ENCODE measurements around the gene PLEKHG5.

PLEKHG5 gene

DNA sequence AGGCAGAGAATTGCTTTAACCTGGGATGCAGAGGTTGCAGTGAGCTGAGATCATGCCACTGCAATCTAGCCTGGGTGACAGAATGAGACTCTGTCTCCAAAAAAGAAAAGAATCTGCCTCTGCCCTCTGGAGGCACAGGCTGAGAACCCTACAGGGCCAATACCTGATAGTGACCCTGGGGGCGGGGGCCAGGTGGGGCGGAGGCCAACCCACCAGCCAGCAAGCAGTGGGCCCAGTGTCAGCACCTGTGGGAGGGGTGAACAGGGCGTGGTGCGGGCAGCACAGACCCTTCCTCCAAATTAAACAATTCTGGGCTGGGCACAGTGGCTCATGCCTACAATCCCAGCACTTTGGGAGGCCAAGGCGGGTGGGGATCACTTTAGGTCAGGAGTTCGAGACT, 19.0 kb upstream of the PLEKHG5 start:
- H4K20me1 ChIP-seq (ENCODE audit: low read depth, low read length) = no peaks in the 10 kb centered on the region
- no peaks in the 10 kb centered on the region for H3K36me3 ChIP-seq (ENCODE audit: low read length)
- H2AFZ ChIP-seq (ENCODE audit: low read depth, low read length, severe bottlenecking) = no peak overlapping the region
- H3K9me2 ChIP-seq (replicated peaks; ENCODE audit: insufficient read depth, low read length) = no peaks in the 10 kb centered on the region
- no peak overlapping the region for H3K27ac ChIP-seq (ENCODE audit: low read depth, low read length)
- H3K27me3 ChIP-seq (ENCODE audit: low read length) = no peaks in the 10 kb centered on the region
- no peak overlapping the region for H3K9ac ChIP-seq (ENCODE audit: low read length)
- no peaks in the 10 kb centered on the region for H3K9me3 ChIP-seq (ENCODE audit: insufficient read depth, low read length)
- H3K4me2 ChIP-seq (ENCODE audit: low read depth, low read length, poor library complexity, severe bottlenecking) = no peak overlapping the region
- H3K79me2 ChIP-seq (ENCODE audit: insufficient read depth, low read length) = no peaks in the 10 kb centered on the region
- no peaks in the 10 kb centered on the region for H3F3A ChIP-seq (ENCODE audit: insufficient read depth)
- no peak for TF ChIP-seq EZH2phosphoT487 (conservative IDR thresholded peaks at IDR 0.05; ENCODE audit: low read length)
- TF ChIP-seq, protein P1, sequence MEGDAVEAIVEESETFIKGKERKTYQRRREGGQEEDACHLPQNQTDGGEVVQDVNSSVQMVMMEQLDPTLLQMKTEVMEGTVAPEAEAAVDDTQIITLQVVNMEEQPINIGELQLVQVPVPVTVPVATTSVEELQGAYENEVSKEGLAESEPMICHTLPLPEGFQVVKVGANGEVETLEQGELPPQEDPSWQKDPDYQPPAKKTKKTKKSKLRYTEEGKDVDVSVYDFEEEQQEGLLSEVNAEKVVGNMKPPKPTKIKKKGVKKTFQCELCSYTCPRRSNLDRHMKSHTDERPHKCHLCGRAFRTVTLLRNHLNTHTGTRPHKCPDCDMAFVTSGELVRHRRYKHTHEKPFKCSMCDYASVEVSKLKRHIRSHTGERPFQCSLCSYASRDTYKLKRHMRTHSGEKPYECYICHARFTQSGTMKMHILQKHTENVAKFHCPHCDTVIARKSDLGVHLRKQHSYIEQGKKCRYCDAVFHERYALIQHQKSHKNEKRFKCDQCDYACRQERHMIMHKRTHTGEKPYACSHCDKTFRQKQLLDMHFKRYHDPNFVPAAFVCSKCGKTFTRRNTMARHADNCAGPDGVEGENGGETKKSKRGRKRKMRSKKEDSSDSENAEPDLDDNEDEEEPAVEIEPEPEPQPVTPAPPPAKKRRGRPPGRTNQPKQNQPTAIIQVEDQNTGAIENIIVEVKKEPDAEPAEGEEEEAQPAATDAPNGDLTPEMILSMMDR (IDR thresholded peaks at IDR 0.05; ENCODE audit: insufficient read depth, low read length, poor library complexity, severe bottlenecking) = no peak
- H3K4me3 ChIP-seq (ENCODE audit: insufficient read depth, low read length, poor library complexity, severe bottlenecking) = no peak overlapping the region

DNA sequence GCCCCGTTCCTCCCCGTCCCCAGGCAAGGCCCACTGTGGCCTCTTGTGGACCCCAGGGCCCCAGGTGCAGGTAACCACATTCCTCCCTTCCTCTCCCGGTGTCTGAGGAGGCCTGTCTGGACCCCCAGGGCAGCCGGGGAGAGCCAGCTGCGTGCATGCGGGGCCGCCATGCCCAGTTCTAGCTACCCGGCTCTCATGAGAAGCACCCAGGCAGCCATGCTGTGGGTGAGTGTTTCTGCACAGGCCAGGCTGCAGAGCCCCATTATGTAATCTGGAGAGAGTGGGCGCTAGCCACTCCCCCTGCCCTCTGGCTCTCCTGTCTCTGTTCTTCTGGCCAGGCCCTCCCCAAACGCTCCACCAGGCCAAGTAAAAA, 18.4 kb upstream of the PLEKHG5 start:
- H3K9me3 ChIP-seq (ENCODE audit: insufficient read depth, low read length) = no peaks in the 10 kb centered on the region
- H3F3A ChIP-seq (ENCODE audit: insufficient read depth) = no peaks in the 10 kb centered on the region
- H4K20me1 ChIP-seq (ENCODE audit: low read depth, low read length) = no peaks in the 10 kb centered on the region
- no peaks in the 10 kb centered on the region for H3K27me3 ChIP-seq (ENCODE audit: low read length)
- no peak overlapping the region for H2AFZ ChIP-seq (ENCODE audit: low read depth, low read length, severe bottlenecking)
- H3K27ac ChIP-seq (ENCODE audit: low read depth, low read length) = no peak overlapping the region
- TF ChIP-seq EZH2phosphoT487 (conservative IDR thresholded peaks at IDR 0.05; ENCODE audit: low read length) = no peak
- TF ChIP-seq, protein P1 (IDR thresholded peaks at IDR 0.05; ENCODE audit: insufficient read depth, low read length, poor library complexity, severe bottlenecking) = no peak
- no peaks in the 10 kb centered on the region for H3K9me2 ChIP-seq (replicated peaks; ENCODE audit: insufficient read depth, low read length)
- H3K9ac ChIP-seq (ENCODE audit: low read length) = no peak overlapping the region
- no peaks in the 10 kb centered on the region for H3K79me2 ChIP-seq (ENCODE audit: insufficient read depth, low read length)
- no peak overlapping the region for H3K4me2 ChIP-seq (ENCODE audit: low read depth, low read length, poor library complexity, severe bottlenecking)
- no peak overlapping the region for H3K4me3 ChIP-seq (ENCODE audit: insufficient read depth, low read length, poor library complexity, severe bottlenecking)
- no peaks in the 10 kb centered on the region for H3K36me3 ChIP-seq (ENCODE audit: low read length)

DNA sequence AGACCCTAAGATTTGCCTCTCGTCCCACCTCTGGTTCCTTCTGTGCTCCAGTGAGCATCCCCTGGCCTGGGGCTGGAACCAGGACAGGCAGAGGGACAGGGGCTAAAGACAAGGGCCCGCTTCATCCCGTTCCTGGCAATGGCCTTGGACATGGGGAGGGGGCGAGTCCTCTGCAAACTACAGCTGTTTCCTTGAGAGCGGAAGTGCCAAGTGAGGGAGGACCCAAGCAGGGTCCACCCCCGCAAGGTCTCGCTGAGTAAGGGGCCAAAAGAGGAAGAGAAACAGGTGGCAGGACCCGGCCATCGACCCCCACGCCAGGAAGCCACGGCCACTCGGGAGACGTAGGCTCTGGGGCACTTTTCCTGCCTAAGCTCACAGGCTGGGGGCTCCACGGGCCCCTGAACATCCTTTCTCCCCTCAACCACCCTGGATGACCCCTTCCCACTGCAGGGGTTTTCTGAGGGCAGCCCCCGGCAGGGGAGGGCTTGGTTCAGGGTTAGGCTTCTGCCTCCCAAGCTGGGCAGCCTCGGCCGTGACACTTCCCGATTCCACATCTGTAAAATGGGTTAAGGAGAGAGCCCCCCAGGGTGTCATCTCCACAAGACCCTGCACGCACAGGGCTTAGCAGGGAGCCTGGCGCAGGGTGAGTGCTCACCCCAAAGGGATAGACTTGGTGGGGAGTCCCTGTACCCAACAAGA, 17.9 kb upstream of the PLEKHG5 start:
- Histone ChIP-seq H3K4me3 (ENCODE audit: insufficient read depth, low read length, poor library complexity, severe bottlenecking) (no peak overlapping the region), H3K27ac (ENCODE audit: low read depth, low read length) (no peak overlapping the region), H3K9me2 (replicated peaks; ENCODE audit: insufficient read depth, low read length) (no peaks in the 10 kb centered on the region), H3F3A (ENCODE audit: insufficient read depth) (no peaks in the 10 kb centered on the region), H3K36me3 (ENCODE audit: low read length) (no peaks in the 10 kb centered on the region), H3K4me2 (ENCODE audit: low read depth, low read length, poor library complexity, severe bottlenecking) (no peak overlapping the region), H4K20me1 (ENCODE audit: low read depth, low read length) (no peaks in the 10 kb centered on the region), H3K9ac (ENCODE audit: low read length) (no peak overlapping the region), H3K27me3 (ENCODE audit: low read length) (no peaks in the 10 kb centered on the region), H3K9me3 (ENCODE audit: insufficient read depth, low read length) (no peaks in the 10 kb centered on the region), H3K79me2 (ENCODE audit: insufficient read depth, low read length) (no peaks in the 10 kb centered on the region), H2AFZ (ENCODE audit: low read depth, low read length, severe bottlenecking) (no peak overlapping the region)
- no peak for TF ChIP-seq EZH2phosphoT487 (conservative IDR thresholded peaks at IDR 0.05; ENCODE audit: low read length)
- TF ChIP-seq, protein P1 (IDR thresholded peaks at IDR 0.05; ENCODE audit: insufficient read depth, low read length, poor library complexity, severe bottlenecking) = no peak
